Activated T-cell treated with anti-CD3 and anti-CD28 coated beads for 24 hours (primary cell): Measurements from ENCODE around the gene GPRIN3.
"Not testable (repeated sequence)": the region's sequence is repeated elsewhere in the genome, so short reads cannot be mapped to it uniquely, and the experiment has no call there.

Source experiments
- DNase-seq: peaks from one replicate; pipeline ENCODE4 v3.0.0-alpha.2; 2020; ENCODE audit warnings: low read depth

Gene GPRIN3

DNA sequence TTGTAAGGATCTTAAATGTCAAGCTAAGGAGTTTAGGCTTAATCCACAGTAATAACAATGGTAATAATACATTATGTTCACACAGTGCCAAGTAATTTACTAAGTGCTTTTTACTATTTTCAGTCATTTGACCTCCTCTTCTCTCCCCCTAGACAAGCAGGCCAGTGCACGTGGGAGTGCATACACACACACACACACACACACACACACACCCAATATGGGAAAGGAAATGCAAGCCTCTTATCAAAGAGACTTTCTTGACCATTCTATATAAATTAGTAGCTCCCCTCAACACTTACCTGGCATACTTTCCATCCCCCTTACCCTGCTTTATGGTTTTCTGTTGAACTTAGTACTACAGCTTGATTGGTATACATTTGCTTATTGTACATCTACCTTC is 3.8 kb upstream of the GPRIN3 start:
- DNase-seq, result no peak

DNA sequence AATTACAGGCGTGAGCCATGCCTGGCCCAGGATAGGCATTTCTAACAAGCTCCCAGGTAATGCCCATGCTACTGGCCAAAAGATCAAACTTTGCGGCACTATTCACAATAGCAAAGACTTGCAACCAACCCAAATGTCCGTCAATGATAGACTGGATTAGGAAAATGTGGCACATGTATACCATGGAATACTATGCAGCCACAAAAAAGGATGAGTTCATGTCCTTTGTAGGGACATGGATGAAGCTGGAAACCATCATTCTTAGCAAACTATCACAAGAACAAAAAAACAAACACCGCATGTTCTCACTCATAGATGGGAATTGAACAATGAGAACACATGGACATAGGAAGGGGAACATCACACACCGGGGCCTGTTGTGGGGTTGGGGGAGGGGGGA is 1.6 kb upstream of the GPRIN3 start:
- DNase-seq, result not testable (repeated sequence)

DNA sequence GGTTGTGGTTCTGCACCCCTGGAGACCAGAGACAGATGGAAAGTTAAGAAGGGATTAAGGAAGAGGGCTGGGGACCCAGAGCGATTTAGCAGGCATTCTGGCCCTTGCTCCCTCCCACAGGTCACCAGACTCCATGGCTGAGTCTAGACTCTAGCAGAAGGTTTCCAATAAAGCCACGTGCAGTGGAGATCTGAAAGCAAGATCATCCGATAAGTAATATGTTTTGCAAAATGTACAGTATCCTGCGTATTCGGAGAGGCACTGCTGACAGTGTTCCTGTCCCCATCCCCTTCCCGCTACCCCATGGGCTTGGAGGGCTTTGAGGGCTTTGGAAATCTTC is 531 bp upstream of the GPRIN3 start:
- DNase-seq, result no peak

DNA sequence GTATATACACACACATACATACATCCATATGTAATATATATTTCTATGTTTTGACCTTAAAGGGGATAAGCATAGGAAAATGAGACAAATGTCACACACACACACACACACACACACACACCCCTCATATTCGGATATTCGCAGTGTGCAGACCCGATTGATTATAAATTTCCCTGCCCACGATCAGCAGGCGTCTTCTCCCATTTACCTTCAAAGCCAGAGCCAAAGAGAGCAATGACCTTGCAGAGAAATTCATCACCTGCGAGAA is 488 bp downstream of the GPRIN3 start:
- DNase-seq, result no peak

- no peak for DNase-seq
Measured at GRCh38 chr4:89306486-89307177, 968 bp downstream of the GPRIN3 start.

- no peak for DNase-seq
Measured at GRCh38 chr4:89305712-89306437, 1.7 kb downstream of the GPRIN3 start.

DNA sequence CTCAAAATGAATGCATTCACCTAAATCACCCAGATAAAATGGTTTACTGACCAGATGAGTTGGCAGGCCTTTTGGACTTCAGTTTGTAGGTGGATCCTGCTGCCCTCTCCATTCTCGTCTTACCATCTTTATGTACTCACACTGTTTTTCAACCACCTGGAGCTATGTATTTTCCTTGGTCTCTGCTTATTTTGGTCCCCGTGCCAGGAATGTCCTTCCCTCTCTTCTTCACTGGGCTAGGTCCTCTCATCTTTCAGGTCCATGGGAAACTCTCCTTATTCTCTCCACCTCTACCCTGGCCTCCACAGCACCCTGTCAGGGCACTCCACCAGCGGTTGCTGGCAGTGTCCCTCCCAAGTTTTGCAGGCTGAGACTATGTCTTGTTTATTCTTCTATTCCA is 2.6 kb downstream of the GPRIN3 start:
- DNase-seq, result no peak

GRCh38 chr4:89303814-89304388 is 3.7 kb downstream of the GPRIN3 start:
- no peak for DNase-seq

DNA sequence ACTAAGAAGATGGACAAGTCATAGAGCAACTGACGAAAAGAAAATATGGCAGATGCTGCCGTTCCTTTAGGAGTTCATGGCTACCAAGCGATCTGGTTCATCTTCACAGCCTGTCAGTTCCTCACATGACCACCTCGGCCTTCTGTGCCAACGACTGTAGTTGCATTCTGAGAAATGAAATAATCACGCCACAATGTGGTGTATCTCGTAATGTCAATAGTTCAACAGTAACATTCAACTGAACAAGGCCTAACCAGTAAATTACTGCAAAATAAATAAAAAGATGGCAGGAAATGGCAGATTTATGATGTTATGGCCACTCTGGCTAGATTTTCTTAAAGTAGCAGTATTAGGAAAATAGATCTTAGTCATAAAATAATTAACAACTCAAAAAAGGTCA is 4.4 kb downstream of the GPRIN3 start:
- no peak for DNase-seq

DNA sequence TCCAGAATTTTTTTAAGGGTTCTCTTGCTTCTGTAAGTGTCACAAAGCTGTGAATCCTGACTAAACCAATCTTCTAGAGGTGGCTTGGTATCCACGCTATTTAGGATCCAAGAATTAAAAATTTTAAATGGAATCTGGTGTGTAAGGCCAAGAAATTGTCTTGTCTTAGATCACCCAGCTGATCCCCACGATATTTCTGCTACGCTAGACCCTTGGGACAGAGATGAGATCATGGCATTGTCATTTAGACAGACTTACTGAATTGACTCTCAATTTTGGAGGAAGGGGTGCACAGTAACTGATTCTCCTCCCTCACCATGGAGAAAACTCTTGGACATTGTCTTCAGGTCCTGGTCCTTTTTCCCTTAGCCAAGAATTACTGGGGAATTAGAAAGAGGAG is 5.7 kb downstream of the GPRIN3 start:
- no peak for DNase-seq

DNA sequence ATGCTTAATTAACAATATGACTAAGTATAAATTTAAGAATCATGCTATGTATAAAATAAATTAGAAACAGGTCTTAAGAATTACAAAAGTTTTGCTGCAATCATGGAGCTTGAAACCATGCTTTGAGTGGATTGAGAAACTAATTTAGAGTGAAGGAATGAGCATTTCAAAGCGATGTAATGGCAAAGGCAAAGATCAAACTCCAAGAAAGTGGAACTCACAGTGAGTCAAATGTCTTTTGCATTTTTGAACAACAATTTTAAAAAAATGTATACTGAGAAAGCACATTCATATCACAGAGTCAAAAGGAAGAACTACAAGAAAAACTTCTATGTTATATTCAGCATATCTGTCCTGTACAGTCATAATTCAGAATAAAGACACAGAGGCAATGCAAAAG is 6.6 kb downstream of the GPRIN3 start:
- no peak for DNase-seq

GRCh38 chr4:89300499-89300898 is 7.1 kb downstream of the GPRIN3 start:
- DNase-seq, result no peak

- no peak for DNase-seq
Measured at GRCh38 chr4:89300060-89300459, 7.5 kb downstream of the GPRIN3 start.

DNA sequence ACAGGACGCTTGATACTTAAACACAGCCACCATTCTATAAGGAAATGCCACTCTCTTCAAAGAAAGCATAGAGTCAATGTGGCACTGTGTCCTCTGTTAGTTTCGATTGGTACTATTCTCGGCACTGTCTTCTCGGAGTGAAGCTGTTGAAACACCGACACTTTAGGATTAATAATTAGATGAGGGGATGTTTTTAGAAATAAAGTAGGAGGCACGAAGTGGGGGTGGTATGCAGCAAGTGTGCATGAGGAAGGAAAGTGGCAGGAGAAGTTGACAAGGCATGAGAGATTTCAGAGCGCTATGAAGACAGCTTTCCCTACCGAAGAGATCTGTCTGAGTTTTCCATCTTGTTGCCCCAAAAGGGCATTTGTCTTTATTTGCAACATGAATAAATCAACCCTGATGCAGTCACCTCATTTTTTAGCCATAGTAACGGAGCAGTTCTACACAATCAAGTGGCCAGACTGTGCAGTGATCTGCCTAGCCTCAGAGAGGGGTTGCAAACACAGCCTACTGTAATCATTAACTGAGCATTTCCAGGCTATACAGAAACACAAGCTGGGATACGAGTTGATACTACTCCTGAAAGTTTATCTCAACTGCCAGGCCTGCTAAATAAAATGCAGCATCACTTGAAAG is 8.3 kb downstream of the GPRIN3 start:
- DNase-seq, result no peak

- no peak for DNase-seq
Measured at GRCh38 chr4:89298788-89299152, 8.8 kb downstream of the GPRIN3 start.

- no peak for DNase-seq
Measured at GRCh38 chr4:89298155-89298554, 9.4 kb downstream of the GPRIN3 start.

DNA sequence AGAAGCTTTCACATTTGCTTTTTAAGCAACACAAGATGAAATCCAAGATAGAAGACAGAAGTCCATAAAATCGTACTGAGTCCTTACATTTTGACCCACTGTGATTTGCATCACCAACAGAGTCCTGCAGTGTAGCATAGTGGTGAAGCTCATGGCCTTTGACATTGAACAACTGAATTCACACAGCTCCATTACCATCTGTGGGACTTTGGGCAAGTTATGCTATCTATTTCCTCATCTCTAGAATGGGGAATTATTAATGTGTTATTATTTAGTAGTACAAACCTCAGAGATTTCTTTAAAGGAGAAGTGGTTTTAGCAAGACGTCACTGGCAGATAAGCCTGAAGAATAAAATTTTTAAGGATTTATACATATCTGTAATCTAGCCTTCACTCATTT is 10.7 kb downstream of the GPRIN3 start:
- DNase-seq, result no peak

- DNase-seq, result no peak
Measured at GRCh38 chr4:89296399-89296798, 11.2 kb downstream of the GPRIN3 start.

DNA sequence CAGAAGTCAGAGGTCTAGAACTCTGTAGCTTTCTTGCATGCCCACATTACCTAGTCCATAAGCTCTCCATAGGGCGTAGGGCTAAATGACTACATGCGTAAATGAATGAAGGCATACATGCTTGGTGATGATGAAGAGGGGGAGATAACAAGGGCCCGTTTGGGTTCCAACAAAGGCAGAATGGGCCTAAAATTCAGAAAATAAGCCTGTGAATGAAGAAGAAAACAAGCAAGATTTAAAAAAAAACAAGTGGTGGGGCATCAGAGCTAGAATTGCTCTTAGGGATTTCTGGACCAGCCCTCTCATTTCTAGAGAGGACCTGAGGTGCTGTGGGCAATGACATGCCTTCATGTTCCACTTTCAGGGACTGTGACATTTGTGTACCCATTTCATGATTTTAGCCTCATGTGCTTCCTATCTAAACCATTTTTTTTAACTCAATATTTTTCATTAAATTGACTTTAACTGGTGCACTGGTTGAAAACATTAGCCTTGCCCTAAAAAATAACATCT is 12.1 kb downstream of the GPRIN3 start:
- no peak for DNase-seq

DNA sequence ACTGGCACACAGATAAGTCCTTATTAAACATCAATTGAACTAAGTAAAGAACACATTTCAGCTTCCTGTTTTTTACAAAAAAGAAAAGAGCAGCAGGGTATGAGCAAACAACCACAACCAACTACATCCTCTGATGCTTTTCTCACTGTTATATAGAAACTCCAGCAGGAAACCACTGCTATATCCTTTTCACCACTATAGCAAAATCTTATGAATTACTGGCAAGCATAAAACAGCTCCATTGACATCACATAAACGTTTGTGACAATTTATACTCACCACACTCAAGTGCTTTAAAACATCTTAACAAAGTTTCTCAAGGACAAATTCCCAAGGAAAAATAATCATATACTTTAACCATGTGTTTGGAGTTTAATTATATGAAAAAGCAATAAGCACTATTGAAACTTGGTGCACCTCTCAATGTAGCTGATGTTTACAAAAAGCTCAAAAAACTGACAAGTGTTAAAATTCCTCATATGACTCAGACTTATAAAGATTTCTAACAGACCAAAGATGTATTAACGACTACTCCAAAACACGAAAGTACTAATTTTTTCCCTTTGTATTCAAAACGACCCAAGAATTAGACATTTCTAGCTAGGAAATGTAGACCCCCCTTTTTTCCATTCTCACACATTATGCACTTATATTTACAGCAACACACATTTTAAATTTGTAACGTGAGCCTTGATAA is 12.9 kb downstream of the GPRIN3 start:
- DNase-seq, result no peak

- no peak for DNase-seq
Measured at GRCh38 chr4:89293299-89293698, 14.3 kb downstream of the GPRIN3 start.

DNA sequence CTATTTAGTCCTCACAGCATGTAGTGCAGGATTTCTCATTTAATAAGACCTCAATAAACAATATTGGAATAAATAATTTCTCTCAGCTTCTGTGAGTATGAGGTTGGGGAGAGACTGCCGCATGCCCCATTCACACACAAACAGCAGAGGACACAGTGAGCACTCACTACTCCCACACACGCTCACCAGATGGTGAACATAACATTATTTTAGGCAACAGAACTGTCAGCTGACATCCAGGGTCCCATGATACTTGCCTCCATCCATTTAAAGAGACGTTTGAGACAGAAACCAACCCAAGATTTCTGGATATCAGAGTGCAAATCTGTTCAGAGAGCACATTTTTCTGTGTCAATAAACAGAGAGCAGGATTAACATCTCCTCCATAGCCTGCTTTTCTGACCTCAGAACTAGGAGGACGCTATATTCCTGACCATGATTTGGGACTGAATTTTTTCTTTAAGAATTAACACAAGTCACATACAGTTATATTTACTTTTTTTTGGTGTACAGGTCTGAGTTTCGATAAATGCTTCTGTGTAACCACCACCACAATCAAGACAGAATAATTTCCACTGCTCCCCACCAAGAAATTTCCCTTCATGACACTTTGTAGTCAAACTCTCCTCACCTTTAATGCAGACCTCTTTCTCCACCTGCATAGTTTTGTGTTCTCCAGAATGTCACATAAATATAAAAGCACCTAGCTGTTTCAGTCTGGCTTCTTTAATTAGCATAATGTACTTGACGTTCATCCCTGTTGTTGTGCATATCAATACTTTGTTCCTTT is 16.7 kb downstream of the GPRIN3 start:
- DNase-seq, result no peak
